Adrenal gland (tissue), 12 donors: ENCODE data around the gene RAD51. TPM values are rescaled to one million over a fixed set of nuclear protein-coding genes. Genes with fewer than 3 reads are reported as not detected.

ENCODE experiments used
- DNase-seq, 7 donors: peaks; one replicate each; pipeline ENCODE4 v3.0.0-alpha.2; 2019 to 2020
- H3K27ac ChIP-seq, 5 donors: fragments of 200-600 bp; sonication (generic) in 4 of 5; 1 replicate in 3 of 5; 2 replicates in 2 of 5; pipeline versions ENCODE4 v1.5.1 to v1.8.0; 2016 to 2020; ENCODE audit warnings: mild to moderate bottlenecking in 1 of 5
- H3K27me3 ChIP-seq: fragments of 200-600 bp; 2 replicates; pipeline ENCODE4 v1.8.0; 2021
- H3K36me3 ChIP-seq, 2 donors: fragments of 200-600 bp; replicated peaks in 1 of 2; 1 replicate in 1 of 2; 2 replicates in 1 of 2; pipeline versions ENCODE4 v1.5.1 to v1.8.0; 2018 to 2022
- H3K4me1 ChIP-seq, 2 donors: fragments of 200-600 bp; replicated peaks in 1 of 2; 1 replicate in 1 of 2; 2 replicates in 1 of 2; pipeline versions ENCODE4 v1.5.1 to v1.8.0; 2018 to 2021
- H3K4me3 ChIP-seq, 4 donors: fragments of 200-600 bp; sonication (generic) in 3 of 4; one replicate each; pipeline ENCODE4 v1.5.1; 2016 to 2018
- H3K9me3 ChIP-seq, 3 donors: fragments of 200-600 bp; sonication (generic) in 1 of 3; replicated peaks in 1 of 3; 1 replicate in 2 of 3; 2 replicates in 1 of 3; pipeline versions ENCODE4 v1.5.1 to v1.8.0; 2016 to 2021
- POLR2A ChIP-seq, 2 donors: fragments of 450-650 bp; IDR thresholded peaks; one replicate each; pipeline ENCODE4 v1.6.1; 2017; ENCODE audit warnings: antibody characterized with exemption in 2 of 2, mild to moderate bottlenecking in 2 of 2, moderate library complexity in 1 of 2
- WGBS, 4 donors: extraction: QIAGEN DNeasy Blood & Tissue Kit in 2 of 4; methylation state at CpG; one replicate each; pipeline versions ENCODE4 v1.1.5 to v1.1.7; 2013 to 2017; 5-methylcytosine and 5-hydroxymethylcytosine counted together
- intact Hi-C, 2 donors: fragments of 100-400 bp; cut with DNase I; formaldehyde crosslinking; loops; one replicate each; pipeline versions ENCODE4 v1.14.1 to v1.15.0; 2022 to 2023
- polyA plus RNA-seq, 3 donors: library from polyadenylated mRNA; stranded (reverse); fragments of 200-250 nt in 2 of 3; fragments of 350-450 nt in 1 of 3; fragmentation: Illumina TruSeq in 1 of 3; extraction: RNeasy Lipid Tissue Mini Kit (QIAGEN cat#74804) in 1 of 3; gene quantifications; one replicate each; pipeline ENCODE4 v1.2.3, GENCODE V29; 2013 to 2014
- total RNA-seq, 9 donors: library from RNA; depleted of rRNA in 4 of 9; stranded (reverse); fragments of >200 nt in 4 of 9; fragments of 120-200 nt in 1 of 9; fragmentation: NEBNext Ultra II Directional in 1 of 9; extraction: Animal tissue kit (Norgen Biotek cat#: 25700) in 1 of 9; gene quantifications; one replicate each; pipeline versions ENCODE4 v1.1.0 to v1.2.4, GENCODE V29; 2013 to 2023
- TF ChIP-seq, protein P1 (sequence below), 6 experiments: fragments of 450-650 bp in 4 of 6; fragments of 200-600 bp in 2 of 6; sonication (generic) in 1 of 6; IDR thresholded peaks; 1 replicate in 5 of 6; 2 replicates in 1 of 6; pipeline versions ENCODE4 v1.5.1 to v1.8.0; 2016 to 2021; ENCODE audit warnings: antibody characterized with exemption in 6 of 6, mild to moderate bottlenecking in 2 of 6, moderate library complexity in 1 of 6
- donor health status: healthy with polysubstance abuse.
- donor health status: Bipolar disorder and iron deficiency.
- donor health status: DM: yes; HTN: yes; CAD: no.
- donor health status: DM: no; HTN: no; CAD: no.
- donor health status: DM: no; HTN: no; CAD: no.
- donor health status: DM: yes; HTN: yes; CAD: no.

RAD51 gene
- total and polyA plus RNA-seq, 12 donors = 0.47 to 5.2 (median 0.82) TPM; not detected in 3

GRCh38 chr15:40746916-40747418 lies 52.0 kb downstream of the RAD51 start:
- H3K27ac ChIP-seq = no peak overlapping the region
- no peaks in the 10 kb centered on the region for H3K27me3 ChIP-seq
- no peak for DNase-seq
- H3K4me1 ChIP-seq = no peaks in the 10 kb centered on the region
- intact Hi-C loops = no loop called here
- H3K36me3 ChIP-seq = peaks cover 0 to 54% of the 10 kb centered on the region in 2 donors
- TF ChIP-seq, protein P1, sequence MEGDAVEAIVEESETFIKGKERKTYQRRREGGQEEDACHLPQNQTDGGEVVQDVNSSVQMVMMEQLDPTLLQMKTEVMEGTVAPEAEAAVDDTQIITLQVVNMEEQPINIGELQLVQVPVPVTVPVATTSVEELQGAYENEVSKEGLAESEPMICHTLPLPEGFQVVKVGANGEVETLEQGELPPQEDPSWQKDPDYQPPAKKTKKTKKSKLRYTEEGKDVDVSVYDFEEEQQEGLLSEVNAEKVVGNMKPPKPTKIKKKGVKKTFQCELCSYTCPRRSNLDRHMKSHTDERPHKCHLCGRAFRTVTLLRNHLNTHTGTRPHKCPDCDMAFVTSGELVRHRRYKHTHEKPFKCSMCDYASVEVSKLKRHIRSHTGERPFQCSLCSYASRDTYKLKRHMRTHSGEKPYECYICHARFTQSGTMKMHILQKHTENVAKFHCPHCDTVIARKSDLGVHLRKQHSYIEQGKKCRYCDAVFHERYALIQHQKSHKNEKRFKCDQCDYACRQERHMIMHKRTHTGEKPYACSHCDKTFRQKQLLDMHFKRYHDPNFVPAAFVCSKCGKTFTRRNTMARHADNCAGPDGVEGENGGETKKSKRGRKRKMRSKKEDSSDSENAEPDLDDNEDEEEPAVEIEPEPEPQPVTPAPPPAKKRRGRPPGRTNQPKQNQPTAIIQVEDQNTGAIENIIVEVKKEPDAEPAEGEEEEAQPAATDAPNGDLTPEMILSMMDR (IDR thresholded peaks at IDR 0.05) = no peak
- no peak for TF ChIP-seq POLR2A (IDR thresholded peaks at IDR 0.05)
- H3K4me3 ChIP-seq = no peak overlapping the region
- H3K9me3 ChIP-seq = no peaks in the 10 kb centered on the region
- WGBS, 4 donors = 70 to 78% (median 72%) methylated on average over 3 of the region's 3 CpGs

GRCh38 chr15:40747685-40748631 lies 53.0 kb downstream of the RAD51 start:
- TF ChIP-seq, protein P1 (IDR thresholded peaks at IDR 0.05) = no peak
- no peak for TF ChIP-seq POLR2A (IDR thresholded peaks at IDR 0.05)
- 65 to 72% (median 66%) methylated on average over 6 to 7 of the region's 7 CpGs for WGBS, 4 donors
- Histone ChIP-seq H3K4me3 (no peak overlapping the region), H3K27me3 (no peaks in the 10 kb centered on the region), H3K27ac (no peak overlapping the region), H3K9me3 (no peaks in the 10 kb centered on the region), H3K4me1 (peaks cover 0 to 2% of the 10 kb centered on the region in 2 donors), H3K36me3 (peaks cover 0 to 49% of the 10 kb centered on the region in 2 donors)
- intact Hi-C loops = no loop called here
- no peak for DNase-seq

DNA sequence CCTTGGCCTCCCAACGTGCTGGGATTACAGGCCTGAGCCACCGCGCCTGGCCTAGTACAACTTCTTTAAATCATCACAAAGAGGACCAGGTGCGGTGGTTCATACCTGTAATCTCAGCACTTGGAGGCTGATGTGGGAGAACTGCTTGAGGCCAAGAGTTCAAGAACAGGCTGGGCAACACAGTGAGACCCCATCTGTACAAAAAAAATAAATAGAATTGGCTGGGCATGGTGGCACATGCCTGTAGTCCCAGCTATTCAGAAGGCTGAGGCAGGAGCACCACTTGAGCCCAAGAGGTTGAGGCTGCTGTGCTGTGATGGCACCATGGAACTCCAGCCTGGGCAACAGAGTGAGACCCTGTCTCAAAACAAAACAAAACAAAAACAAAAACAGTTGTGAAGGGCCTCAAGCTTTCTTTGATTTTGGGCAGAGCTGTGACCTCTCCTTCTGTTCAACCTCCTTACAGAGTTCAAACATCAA lies 54.2 kb downstream of the RAD51 start:
- H3K9me3 ChIP-seq = no peaks in the 10 kb centered on the region
- 89 to 98% (median 97%) methylated on average over 3 to 4 of the region's 4 CpGs for WGBS, 4 donors
- H3K36me3 ChIP-seq = peaks cover 0 to 37% of the 10 kb centered on the region in 2 donors
- no peaks in the 10 kb centered on the region for H3K27me3 ChIP-seq
- DNase-seq = no peak
- intact Hi-C loops = no loop called here
- TF ChIP-seq, protein P1 (IDR thresholded peaks at IDR 0.05) = no peak
- no peak for TF ChIP-seq POLR2A (IDR thresholded peaks at IDR 0.05)
- H3K4me1 ChIP-seq = peaks cover 0 to 12% of the 10 kb centered on the region in 2 donors
- no peak overlapping the region for H3K27ac ChIP-seq
- H3K4me3 ChIP-seq = no peak overlapping the region

- intact Hi-C loops = no loop called here
- H3K4me3 ChIP-seq = no peak overlapping the region
- no peak for TF ChIP-seq POLR2A (IDR thresholded peaks at IDR 0.05)
- TF ChIP-seq, protein P1 (IDR thresholded peaks at IDR 0.05) = no peak
- no peaks in the 10 kb centered on the region for H3K27me3 ChIP-seq
- no peaks in the 10 kb centered on the region for H3K9me3 ChIP-seq
- peaks cover 0 to 18% of the 10 kb centered on the region in 2 donors for H3K4me1 ChIP-seq
- peaks cover 0 to 29% of the 10 kb centered on the region in 2 donors for H3K36me3 ChIP-seq
- WGBS, 4 donors = 90 to 93% (median 93%) methylated on average over 2 to 4 of the region's 4 CpGs
- no peak overlapping the region for H3K27ac ChIP-seq
- no peak for DNase-seq
Measured at GRCh38 chr15:40750885-40751284, 55.9 kb downstream of the RAD51 start.
